Keratinocyte (primary cell): ENCODE results near the gene ALDH1A3. TPM values are rescaled to one million over a fixed set of nuclear protein-coding genes. Genes with fewer than 3 reads are reported as not detected.

Source experiments
- DNase-seq: peaks from one replicate; pipeline ENCODE4 v3.0.0-alpha.2; 2011; ENCODE audit warnings: low read depth, missing footprints, low spot score
- FAIRE-seq: peaks from 2 replicates; lab custom pipeline; 2011; peaks lifted over from hg19 to GRCh38; lab: Jason Lieb, UNC
- H2AFZ ChIP-seq: 2 replicates; pipeline ENCODE4 v1.6.0; 2012; ENCODE audit warnings: low read length, control low read depth, inconsistent platforms; ENCODE audit not compliant: control insufficient read depth
- H3K27ac ChIP-seq: 2 replicates; pipeline ENCODE4 v1.5.1; 2011; ENCODE audit warnings: low read length; ENCODE audit not compliant: control insufficient read depth, insufficient read depth
- H3K27me3 ChIP-seq: 3 replicates; pipeline ENCODE4 v1.6.0; 2011; ENCODE audit warnings: low read length; ENCODE audit not compliant: control insufficient read depth, insufficient read depth; ENCODE audit errors: extremely low read depth
- H3K36me3 ChIP-seq, 2 experiments: 2 replicates in 1 of 2; 3 replicates in 1 of 2; pipeline ENCODE4 v1.5.1; 2011; ENCODE audit warnings: low read length in 2 of 2, mild to moderate bottlenecking in 1 of 2; ENCODE audit not compliant: control insufficient read depth in 2 of 2, insufficient read depth in 2 of 2; ENCODE audit errors: extremely low read depth in 1 of 2
- H3K4me1 ChIP-seq: 3 replicates; pipeline ENCODE4 v1.5.1; 2011; ENCODE audit warnings: low read length; ENCODE audit not compliant: control insufficient read depth, insufficient read depth; ENCODE audit errors: extremely low read depth
- H3K4me2 ChIP-seq: 3 replicates; pipeline ENCODE4 v1.6.0; 2011; ENCODE audit warnings: low read depth, low read length; ENCODE audit not compliant: control insufficient read depth, insufficient read depth; ENCODE audit errors: extremely low read depth
- H3K4me3 ChIP-seq, 3 experiments: fragments of 200-600 bp in 1 of 3; sonication (generic) in 1 of 3; 2 replicates in 2 of 3; 3 replicates in 1 of 3; pipeline ENCODE4 v1.5.1; 2011 to 2016; ENCODE audit warnings: low read length in 3 of 3, mild to moderate bottlenecking in 3 of 3, control low read depth in 2 of 3, inconsistent platforms in 1 of 3, low read depth in 1 of 3, mixed read lengths in 1 of 3, mixed run types in 1 of 3, moderate library complexity in 1 of 3; ENCODE audit not compliant: control insufficient read depth in 2 of 3, insufficient read depth in 2 of 3; ENCODE audit errors: extremely low read depth in 1 of 3
- H3K79me2 ChIP-seq: 2 replicates; pipeline ENCODE4 v1.6.0; 2012; ENCODE audit warnings: low read length; ENCODE audit not compliant: control insufficient read depth, insufficient read depth
- H3K9ac ChIP-seq: 3 replicates; pipeline ENCODE4 v1.6.0; 2011; ENCODE audit warnings: low read length; ENCODE audit not compliant: control insufficient read depth, insufficient read depth; ENCODE audit errors: extremely low read depth
- H3K9me1 ChIP-seq: 3 replicates; pipeline ENCODE4 v1.6.0; 2011; ENCODE audit warnings: low read length; ENCODE audit not compliant: control insufficient read depth, insufficient read depth; ENCODE audit errors: extremely low read depth
- H3K9me3 ChIP-seq: 2 replicates; pipeline ENCODE4 v1.5.1; 2012; ENCODE audit warnings: low read depth, low read length; ENCODE audit not compliant: control insufficient read depth
- H4K20me1 ChIP-seq: 3 replicates; pipeline ENCODE4 v1.6.0; 2011; ENCODE audit warnings: low read length; ENCODE audit not compliant: control insufficient read depth, insufficient read depth; ENCODE audit errors: extremely low read depth
- EZH2 ChIP-seq: IDR thresholded peaks from one replicate; pipeline ENCODE4 v1.6.1; 2012; ENCODE audit warnings: inconsistent platforms, mild to moderate bottlenecking, low read length, moderate library complexity
- dilution Hi-C: fragments of 300-500 bp; cut with MboI; formaldehyde crosslinking; loops from one replicate; pipeline ENCODE4 v1.7.0; 2020; ENCODE audit warnings: low sequenced_read_pairs; ENCODE audit not compliant: extremely low pct_ligation_motif_present
- polyA plus RNA-seq, 5 experiments: library from polyadenylated mRNA; depleted of rRNA in 3 of 5; stranded (reverse) in 3 of 5; stranded (forward) in 1 of 5; unstranded in 1 of 5; fragments of >200 nt; gene quantifications; 1 replicate in 1 of 5; 2 replicates in 3 of 5; 3 replicates in 1 of 5; pipeline versions ENCODE4 v1.2.1 to v1.2.3, GENCODE V29; 2011 to 2012; ENCODE audit warnings: missing spikeins in 2 of 5, low read depth in 1 of 5, low replicate concordance in 1 of 5
- TF ChIP-seq, protein P1 (sequence below), 3 experiments: IDR thresholded peaks in 1 of 3; conservative IDR thresholded peaks in 1 of 3; optimal IDR thresholded peaks in 1 of 3; 2 replicates in 2 of 3; 3 replicates in 1 of 3; pipeline versions ENCODE3 to v1.5.1; 2011; ENCODE audit warnings: low read length in 3 of 3, mild to moderate bottlenecking in 3 of 3, moderate library complexity in 2 of 3, control low read depth in 1 of 3, inconsistent platforms in 1 of 3; ENCODE audit not compliant: insufficient read depth in 2 of 3; ENCODE audit errors: extremely low read depth in 1 of 3

ALDH1A3 gene
- polyA plus RNA-seq, 1 donor (not counting 4 experiments of a cell fraction or from before 2014, with no cell fraction given), result 218 TPM

DNA sequence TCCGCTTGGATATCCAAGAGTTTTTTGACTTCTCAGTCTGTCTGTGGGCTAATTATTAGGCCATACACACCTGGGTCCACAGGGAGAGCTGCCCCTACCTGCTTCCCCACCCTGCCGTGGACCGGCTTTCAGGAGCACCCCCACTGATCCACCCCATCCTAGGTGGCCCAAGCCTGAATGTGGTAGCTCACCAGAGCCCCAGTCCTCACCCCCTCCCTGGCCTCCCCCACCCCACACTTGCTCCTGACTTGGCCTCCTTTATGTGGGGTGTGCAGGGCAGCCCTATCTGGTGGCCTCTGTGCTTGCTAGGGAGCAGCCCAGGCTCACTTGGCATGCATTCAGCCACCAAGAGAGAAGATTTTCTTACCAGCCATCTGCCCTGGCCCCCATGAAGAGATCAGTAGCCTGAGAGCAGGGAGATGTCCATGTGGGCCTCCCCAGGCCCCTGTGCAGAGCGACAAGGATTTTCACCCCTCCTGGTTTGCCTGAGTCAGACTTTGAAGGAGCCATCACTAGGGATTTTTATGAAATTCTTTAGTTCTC, 50.7 kb downstream of the ALDH1A3 start:
- dilution Hi-C loops, result no loop called here
- no peak overlapping the region for H3K9ac ChIP-seq
- no peaks in the 10 kb centered on the region for H3K9me3 ChIP-seq
- H3K36me3 ChIP-seq, result peaks cover 7 to 14% of the 10 kb centered on the region in 2 experiments
- H4K20me1 ChIP-seq, result peaks cover 3% of the 10 kb centered on the region
- no peak for TF ChIP-seq EZH2
- TF ChIP-seq, protein P1, sequence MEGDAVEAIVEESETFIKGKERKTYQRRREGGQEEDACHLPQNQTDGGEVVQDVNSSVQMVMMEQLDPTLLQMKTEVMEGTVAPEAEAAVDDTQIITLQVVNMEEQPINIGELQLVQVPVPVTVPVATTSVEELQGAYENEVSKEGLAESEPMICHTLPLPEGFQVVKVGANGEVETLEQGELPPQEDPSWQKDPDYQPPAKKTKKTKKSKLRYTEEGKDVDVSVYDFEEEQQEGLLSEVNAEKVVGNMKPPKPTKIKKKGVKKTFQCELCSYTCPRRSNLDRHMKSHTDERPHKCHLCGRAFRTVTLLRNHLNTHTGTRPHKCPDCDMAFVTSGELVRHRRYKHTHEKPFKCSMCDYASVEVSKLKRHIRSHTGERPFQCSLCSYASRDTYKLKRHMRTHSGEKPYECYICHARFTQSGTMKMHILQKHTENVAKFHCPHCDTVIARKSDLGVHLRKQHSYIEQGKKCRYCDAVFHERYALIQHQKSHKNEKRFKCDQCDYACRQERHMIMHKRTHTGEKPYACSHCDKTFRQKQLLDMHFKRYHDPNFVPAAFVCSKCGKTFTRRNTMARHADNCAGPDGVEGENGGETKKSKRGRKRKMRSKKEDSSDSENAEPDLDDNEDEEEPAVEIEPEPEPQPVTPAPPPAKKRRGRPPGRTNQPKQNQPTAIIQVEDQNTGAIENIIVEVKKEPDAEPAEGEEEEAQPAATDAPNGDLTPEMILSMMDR (optimal IDR thresholded peaks at IDR 0.05 in 1 of 3, IDR thresholded peaks at IDR 0.05 in 1 of 3, conservative IDR thresholded peaks at IDR 0.05 in 1 of 3; ENCODE audit: extremely low read depth in 1 of 3, insufficient read depth in 2 of 3, low read length in 3 of 3), result no peak
- no peak overlapping the region for H2AFZ ChIP-seq
- peaks cover 23% of the 10 kb centered on the region for H3K4me1 ChIP-seq
- no peaks in the 10 kb centered on the region for H3K27me3 ChIP-seq
- H3K4me3 ChIP-seq, result no peak overlapping the region
- DNase-seq, result no peak
- H3K27ac ChIP-seq, result no peak overlapping the region
- no peak overlapping the region for H3K4me2 ChIP-seq
- peaks cover 3% of the 10 kb centered on the region for H3K9me1 ChIP-seq
- no peak for FAIRE-seq
- no peaks in the 10 kb centered on the region for H3K79me2 ChIP-seq

DNA sequence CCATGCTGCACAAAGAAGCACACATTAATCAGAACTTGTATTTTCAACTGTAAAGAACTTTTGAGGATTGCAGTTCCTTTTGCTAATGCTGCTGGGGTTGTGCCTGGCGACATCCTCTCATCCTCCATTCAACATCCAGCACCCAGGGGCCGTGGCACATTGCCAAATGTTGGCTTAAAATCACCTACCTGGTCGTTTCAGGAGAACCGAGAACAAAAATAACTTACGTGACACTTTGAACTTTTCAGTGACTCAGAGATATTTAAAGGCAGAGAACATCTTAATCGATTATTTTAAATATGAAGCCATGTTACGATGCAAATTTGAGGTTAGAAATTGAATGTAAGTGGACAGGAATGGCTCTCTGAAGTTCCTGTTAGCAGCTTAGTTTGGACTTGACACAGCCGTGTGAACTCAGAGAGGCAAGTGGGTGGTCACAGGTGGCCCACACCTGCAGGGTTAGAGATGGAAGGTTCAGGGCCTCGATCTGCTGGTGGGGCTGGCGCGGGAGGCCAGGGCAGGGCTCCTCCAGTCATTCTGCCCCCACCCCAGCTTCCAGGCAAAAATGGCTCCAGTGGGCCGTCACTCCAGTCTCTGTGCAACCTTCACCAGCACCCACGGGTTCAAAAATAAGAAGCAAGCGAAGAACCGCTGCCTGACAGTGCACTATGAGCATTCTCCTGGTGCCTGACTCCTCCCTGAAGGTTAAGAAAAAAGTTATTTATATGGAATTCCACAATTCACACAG, 51.7 kb downstream of the ALDH1A3 start:
- TF ChIP-seq, protein P1 (optimal IDR thresholded peaks at IDR 0.05 in 1 of 3, IDR thresholded peaks at IDR 0.05 in 1 of 3, conservative IDR thresholded peaks at IDR 0.05 in 1 of 3; ENCODE audit: extremely low read depth in 1 of 3, insufficient read depth in 2 of 3, low read length in 3 of 3), result no peak
- no peak for TF ChIP-seq EZH2
- H3K4me1 ChIP-seq, result peaks cover 23% of the 10 kb centered on the region
- FAIRE-seq (no peak), DNase-seq (no peak)
- peaks cover 3% of the 10 kb centered on the region for H3K9me1 ChIP-seq
- H4K20me1 ChIP-seq, result peaks cover 3% of the 10 kb centered on the region
- H3K36me3 ChIP-seq, result peaks cover 0 to 6% of the 10 kb centered on the region in 2 experiments
- H3K27me3 ChIP-seq, result no peaks in the 10 kb centered on the region
- dilution Hi-C loops, result no loop called here
- no peak overlapping the region for H3K9ac ChIP-seq
- H3K27ac ChIP-seq, result no peak overlapping the region
- H3K9me3 ChIP-seq, result no peaks in the 10 kb centered on the region
- no peak overlapping the region for H3K4me2 ChIP-seq
- H3K79me2 ChIP-seq, result no peaks in the 10 kb centered on the region
- no peak overlapping the region for H2AFZ ChIP-seq
- H3K4me3 ChIP-seq, result no peak overlapping the region
